Caco-2 (cell line): Measurements from ENCODE around the gene SAMD10. TPM values are rescaled to one million over a fixed set of nuclear protein-coding genes. Genes with fewer than 3 reads are reported as not detected.
"Not testable (repeated sequence)": the region's sequence is repeated elsewhere in the genome, so short reads cannot be mapped to it uniquely, and the experiment has no call there.

Source experiments
- BruUV-seq: library from RNA; stranded (reverse); fragments of 400-500 nt; replicated peaks from 2 replicates; lab custom pipeline; 2021; lab: Mats Ljungman, UMichigan
- CTCF ChIA-PET: fragments of 300-600 bp; sonication (Branson Sonifier 250); formaldehyde crosslinking; loops from one replicate; lab custom pipeline; 2022; ENCODE audit warnings: antibody characterized with exemption; lab: Charles Lee
- POLR2A ChIA-PET: fragments of 300-600 bp; sonication (Branson Sonifier 250); formaldehyde crosslinking; loops from one replicate; lab custom pipeline; 2022; ENCODE audit warnings: antibody characterized with exemption; lab: Charles Lee
- DNase-seq, 2 experiments: peaks; one replicate each; pipeline versions ENCODE4 v3.0.0 to v3.0.0-alpha.2; 2020 to 2022
- H3K27me3 ChIP-seq: replicated peaks from 2 replicates; pipeline ENCODE4 v1.6.0; 2011; ENCODE audit warnings: low read length; ENCODE audit not compliant: control insufficient read depth, insufficient read depth
- H3K36me3 ChIP-seq: 2 replicates; pipeline ENCODE4 v1.5.1; 2011; ENCODE audit warnings: low read length; ENCODE audit not compliant: control insufficient read depth, insufficient read depth
- H3K4me1 ChIP-seq: fragments of 250-450 bp; sonication (Bioruptor Pico); 2 replicates; pipeline ENCODE4 v1.5.1; 2020; ENCODE audit warnings: mild to moderate bottlenecking
- H3K4me3 ChIP-seq: 2 replicates; pipeline ENCODE4 v1.5.1; 2011; ENCODE audit warnings: low read depth, mild to moderate bottlenecking, control low read depth, low read length
- H3K9me3 ChIP-seq: fragments of 250-450 bp; sonication (Bioruptor Pico); 2 replicates; pipeline ENCODE4 v1.5.1; 2020; ENCODE audit warnings: mild to moderate bottlenecking, moderate library complexity
- H3K27ac Mint-ChIP-seq: one replicate; pipeline ENCODE4 v1.8.0; 2022; ENCODE audit warnings: mixed read lengths; ENCODE audit not compliant: unreplicated experiment
- H3K27me3 Mint-ChIP-seq: one replicate; pipeline ENCODE4 v1.8.0; 2022; ENCODE audit warnings: mixed read lengths; ENCODE audit not compliant: insufficient read depth, unreplicated experiment
- H3K36me3 Mint-ChIP-seq: one replicate; pipeline ENCODE4 v1.8.0; 2022; ENCODE audit warnings: mild to moderate bottlenecking, mixed read lengths; ENCODE audit not compliant: insufficient read depth, unreplicated experiment
- H3K4me1 Mint-ChIP-seq: one replicate; pipeline ENCODE4 v1.8.0; 2022; ENCODE audit warnings: low read depth, mixed read lengths; ENCODE audit not compliant: unreplicated experiment
- H3K4me3 Mint-ChIP-seq: one replicate; pipeline ENCODE4 v1.8.0; 2022; ENCODE audit warnings: mild to moderate bottlenecking, moderate library complexity, mixed read lengths; ENCODE audit not compliant: unreplicated experiment
- H3K9me3 Mint-ChIP-seq: one replicate; pipeline ENCODE4 v1.8.0; 2022; ENCODE audit warnings: mixed read lengths; ENCODE audit not compliant: unreplicated experiment
- intact Hi-C: fragments of 100-400 bp; cut with micrococcal nuclease; formaldehyde crosslinking; loops from one replicate; pipeline ENCODE4 v1.10.0; 2022; ENCODE audit not compliant: unreplicated experiment
- total RNA-seq: library from RNA; stranded (reverse); gene quantifications from 2 replicates; pipeline ENCODE4 v1.2.3, GENCODE V29; 2022
- TF ChIP-seq, protein P1 (sequence below), 2 experiments: fragments of 200-600 bp in 1 of 2; IDR thresholded peaks; 1 replicate in 1 of 2; 2 replicates in 1 of 2; pipeline versions ENCODE4 v1.5.1 to v1.8.0; 2011 to 2022; ENCODE audit warnings: antibody characterized with exemption in 1 of 2, control low read depth in 1 of 2, inconsistent platforms in 1 of 2, low read depth in 1 of 2, low read length in 1 of 2, mild to moderate bottlenecking in 1 of 2, moderate library complexity in 1 of 2; ENCODE audit not compliant: insufficient read depth in 1 of 2, severe bottlenecking in 1 of 2, unreplicated experiment in 1 of 2

Gene SAMD10
- total RNA-seq, 1 experiment from 2014 or later: 13.6 TPM

DNA sequence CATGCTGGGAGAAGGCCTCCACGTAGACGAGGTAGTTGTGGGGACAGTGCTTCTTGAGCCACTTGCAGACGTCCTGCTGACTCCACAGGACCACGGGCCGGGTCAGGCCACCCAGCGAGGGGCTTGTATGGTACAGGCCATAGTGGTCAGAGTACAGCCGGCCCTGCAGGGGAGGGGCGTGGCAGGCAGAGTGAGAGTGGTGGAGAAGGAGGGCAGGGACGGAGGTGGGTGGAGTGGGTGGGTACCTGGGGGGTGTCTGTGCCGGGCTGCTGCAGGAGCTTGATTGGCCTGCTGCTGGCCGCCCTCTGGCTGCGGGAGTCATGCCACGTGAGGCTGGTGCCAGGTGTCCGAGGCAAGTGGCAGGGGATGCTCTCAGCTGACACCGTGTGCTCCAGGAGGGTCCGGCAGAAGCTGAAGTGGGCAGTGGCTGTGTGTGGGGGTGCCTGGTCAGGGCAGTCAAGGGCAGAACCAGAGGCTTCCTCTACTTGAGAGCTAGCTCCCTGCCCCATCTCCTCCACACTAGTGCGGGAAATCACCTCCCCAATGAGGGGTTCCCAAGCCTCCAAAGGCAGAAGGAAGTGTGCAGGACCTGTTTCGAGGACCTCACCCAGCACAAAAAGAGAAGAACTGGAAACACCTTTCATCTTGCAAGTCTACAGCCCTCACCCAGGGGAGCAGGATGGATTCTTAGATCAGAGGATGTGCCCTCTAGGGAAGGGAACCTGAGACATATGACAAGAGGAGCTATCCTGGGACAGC lies 2.3 kb downstream of the SAMD10 start:
- Mint-ChIP-seq H3K36me3 (peaks cover 39% of the 10 kb centered on the region), H3K4me1 (peaks cover 28% of the 10 kb centered on the region), H3K27ac (no peak overlapping the region), H3K9me3 (no peaks in the 10 kb centered on the region), H3K27me3 (no peaks in the 10 kb centered on the region), H3K4me3 (peak overlapping the region; percentile 90)
- no peak overlapping the region for H3K4me3 ChIP-seq
- intact Hi-C loops: loop anchor here (10.0 kb wide), 1 partner anchor 192 kb away; no protein-coding TSS in a partner anchor
- POLR2A ChIA-PET: interaction anchor here (0.5 kb wide), 1 partner anchor 69 kb away, joined by 4 read pairs; no protein-coding TSS in a partner anchor
- H3K36me3 ChIP-seq: peaks cover 1% of the 10 kb centered on the region; the same call in 1 of the 2 replicates
- peak in 1 of 2 experiments; percentile 59 for DNase-seq
- TF ChIP-seq, protein P1, sequence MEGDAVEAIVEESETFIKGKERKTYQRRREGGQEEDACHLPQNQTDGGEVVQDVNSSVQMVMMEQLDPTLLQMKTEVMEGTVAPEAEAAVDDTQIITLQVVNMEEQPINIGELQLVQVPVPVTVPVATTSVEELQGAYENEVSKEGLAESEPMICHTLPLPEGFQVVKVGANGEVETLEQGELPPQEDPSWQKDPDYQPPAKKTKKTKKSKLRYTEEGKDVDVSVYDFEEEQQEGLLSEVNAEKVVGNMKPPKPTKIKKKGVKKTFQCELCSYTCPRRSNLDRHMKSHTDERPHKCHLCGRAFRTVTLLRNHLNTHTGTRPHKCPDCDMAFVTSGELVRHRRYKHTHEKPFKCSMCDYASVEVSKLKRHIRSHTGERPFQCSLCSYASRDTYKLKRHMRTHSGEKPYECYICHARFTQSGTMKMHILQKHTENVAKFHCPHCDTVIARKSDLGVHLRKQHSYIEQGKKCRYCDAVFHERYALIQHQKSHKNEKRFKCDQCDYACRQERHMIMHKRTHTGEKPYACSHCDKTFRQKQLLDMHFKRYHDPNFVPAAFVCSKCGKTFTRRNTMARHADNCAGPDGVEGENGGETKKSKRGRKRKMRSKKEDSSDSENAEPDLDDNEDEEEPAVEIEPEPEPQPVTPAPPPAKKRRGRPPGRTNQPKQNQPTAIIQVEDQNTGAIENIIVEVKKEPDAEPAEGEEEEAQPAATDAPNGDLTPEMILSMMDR (IDR thresholded peaks at IDR 0.05; ENCODE audit: insufficient read depth in 1 of 2, low read depth in 1 of 2, low read length in 1 of 2, severe bottlenecking in 1 of 2, unreplicated experiment in 1 of 2): no peak
- CTCF ChIA-PET: interaction anchor here (0.6 to 1.5 kb wide), 3 partner anchors 61 to 439 kb away, joined by 3 to 6 read pairs (median 4); partner anchors contain the start of gene TCEA2
- no peaks in the 10 kb centered on the region for H3K27me3 ChIP-seq
- H3K9me3 ChIP-seq: no peaks in the 10 kb centered on the region
- peaks cover 33% of the 10 kb centered on the region for H3K4me1 ChIP-seq
- BruUV-seq: no TSS peak

DNA sequence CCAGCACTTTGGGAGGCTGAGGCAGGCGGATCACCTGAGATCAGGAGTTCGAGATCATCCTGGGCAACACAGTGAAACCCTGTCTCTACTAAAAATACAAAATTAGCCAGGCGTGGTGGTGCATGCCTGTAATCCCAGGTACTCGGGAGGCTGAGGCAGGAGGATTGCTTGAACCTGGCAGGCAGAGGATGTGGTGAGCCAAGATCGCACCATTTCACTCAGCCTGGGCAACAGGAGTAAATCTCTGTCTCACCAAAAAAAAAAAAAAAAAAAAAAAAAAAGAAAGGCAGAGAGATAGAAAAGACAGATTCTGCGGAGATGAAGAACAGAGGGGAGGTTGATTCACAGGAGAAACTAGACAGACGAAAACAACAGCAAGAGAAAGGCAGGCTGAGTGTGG lies 2.9 kb downstream of the SAMD10 start:
- H3K27me3 Mint-ChIP-seq, H3K9me3 ChIP-seq, BruUV-seq, H3K27ac Mint-ChIP-seq, H3K36me3 ChIP-seq, POLR2A ChIA-PET, DNase-seq, H3K9me3 Mint-ChIP-seq, H3K27me3 ChIP-seq, H3K4me3 ChIP-seq: not testable (repeated sequence)
- CTCF ChIA-PET: interaction anchor here (1.2 to 1.5 kb wide), 2 partner anchors 19 to 438 kb away, joined by 3 to 4 read pairs; no protein-coding TSS in a partner anchor
- H3K4me1 ChIP-seq: peaks cover 28% of the 10 kb centered on the region
- peaks cover 22% of the 10 kb centered on the region for H3K4me1 Mint-ChIP-seq
- peaks cover 32% of the 10 kb centered on the region for H3K36me3 Mint-ChIP-seq
- intact Hi-C loops: loop anchor here (10.0 kb wide), 1 partner anchor 192 kb away; no protein-coding TSS in a partner anchor
- H3K4me3 Mint-ChIP-seq: peak overlapping the region; percentile 3

DNA sequence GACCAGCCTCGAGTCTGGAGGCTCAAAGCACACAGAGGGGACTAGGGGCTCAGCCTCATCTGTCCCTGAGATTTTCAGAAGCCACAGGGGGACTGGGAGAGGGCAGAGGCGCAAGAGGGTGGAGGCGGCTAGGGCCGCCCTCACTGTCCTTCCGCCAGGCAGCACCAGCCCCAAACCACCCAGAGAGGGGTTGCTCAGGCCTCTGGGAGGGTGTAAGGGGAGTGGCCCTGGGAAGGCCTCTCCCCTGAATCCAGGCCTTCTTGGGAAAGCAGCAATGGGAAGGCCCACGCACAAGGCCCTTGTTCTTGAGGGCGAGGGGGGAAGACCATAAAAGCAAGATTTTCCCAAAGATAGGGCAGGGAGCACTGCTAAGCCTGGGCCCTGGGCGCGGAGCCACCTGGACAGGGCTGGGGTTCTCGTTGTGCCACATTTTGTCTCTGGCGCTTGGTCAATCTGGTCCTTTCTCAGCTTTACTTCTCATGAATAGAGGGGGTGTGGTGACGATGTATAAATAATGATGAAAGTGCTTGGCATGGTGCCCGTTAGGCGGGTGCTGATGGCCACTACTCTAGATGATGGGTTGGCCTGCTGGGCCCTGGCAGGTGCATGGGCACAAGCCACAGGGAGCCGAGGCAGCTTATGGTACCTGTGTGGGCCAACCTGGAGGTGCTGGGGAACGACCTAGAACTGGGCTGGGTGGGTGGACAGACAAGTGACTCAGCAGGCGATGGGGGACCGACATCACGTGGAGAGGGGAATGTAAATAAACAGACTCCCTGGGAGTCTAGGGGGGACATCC lies 4.8 kb downstream of the SAMD10 start:
- peaks cover 23% of the 10 kb centered on the region for H3K4me1 Mint-ChIP-seq
- H3K4me1 ChIP-seq: peaks cover 22% of the 10 kb centered on the region
- CTCF ChIA-PET: interaction anchor here (0.6 to 2.8 kb wide), 16 partner anchors 17 to 439 kb away, joined by 3 to 42 read pairs (median 5); partner anchors contain the start of genes ARFRP1, PTK6, TCEA2 and TPD52L2
- no peaks in the 10 kb centered on the region for H3K9me3 Mint-ChIP-seq
- peaks cover 19% of the 10 kb centered on the region for H3K36me3 Mint-ChIP-seq
- H3K27me3 ChIP-seq: no peaks in the 10 kb centered on the region
- POLR2A ChIA-PET: no interaction called here
- intact Hi-C loops: loop anchor here (1.0 to 10.0 kb wide), 5 partner anchors 17 to 436 kb away; partner anchors contain the start of gene TPD52L2
- H3K4me3 Mint-ChIP-seq: no peak overlapping the region
- BruUV-seq: no TSS peak
- H3K4me3 ChIP-seq: no peak overlapping the region
- H3K36me3 ChIP-seq: peaks cover 1% of the 10 kb centered on the region; the same call in 1 of the 2 replicates
- DNase-seq: peak in 1 of 2 experiments; percentile 50
- TF ChIP-seq, protein P1 (IDR thresholded peaks at IDR 0.05; ENCODE audit: insufficient read depth in 1 of 2, low read depth in 1 of 2, low read length in 1 of 2, severe bottlenecking in 1 of 2, unreplicated experiment in 1 of 2): no peak
- no peak overlapping the region for H3K27ac Mint-ChIP-seq
- peaks cover 3% of the 10 kb centered on the region for H3K27me3 Mint-ChIP-seq
- no peaks in the 10 kb centered on the region for H3K9me3 ChIP-seq
